Immature natural killer cell (primary cell): ENCODE data around the gene NUMBL. TPM values are rescaled to one million over a fixed set of nuclear protein-coding genes. Genes with fewer than 3 reads are reported as not detected.
A peak's percentile ranks its signal among the peaks of the same experiment; 100 is the strongest.
"Not testable (repeated sequence)": the region's sequence is repeated elsewhere in the genome, so short reads cannot be mapped to it uniquely, and the experiment has no call there.

Experiments
- DNase-seq, 3 donors: peaks; one replicate each; pipeline ENCODE4 v3.0.0; 2022; ENCODE audit warnings: mixed read lengths in 1 of 3
- H3K27ac Mint-ChIP-seq, 6 donors: one replicate each; pipeline ENCODE4 v1.8.0; 2020; ENCODE audit warnings: mixed read lengths in 6 of 6, mild to moderate bottlenecking in 5 of 6, inconsistent platforms in 4 of 6, moderate library complexity in 3 of 6
- H3K27me3 Mint-ChIP-seq, 3 donors: one replicate each; pipeline ENCODE4 v1.8.0; 2020 to 2021; ENCODE audit warnings: low read depth in 3 of 3, mild to moderate bottlenecking in 3 of 3, mixed read lengths in 3 of 3, moderate library complexity in 3 of 3, inconsistent platforms in 1 of 3
- H3K36me3 Mint-ChIP-seq, 3 donors: one replicate each; pipeline ENCODE4 v1.8.0; 2020; ENCODE audit warnings: mixed read lengths in 3 of 3, inconsistent platforms in 2 of 3, mild to moderate bottlenecking in 2 of 3
- H3K4me1 Mint-ChIP-seq, 2 donors: one replicate each; pipeline ENCODE4 v1.8.0; 2020; ENCODE audit warnings: inconsistent platforms in 2 of 2, mild to moderate bottlenecking in 2 of 2, mixed read lengths in 2 of 2, moderate library complexity in 1 of 2
- H3K4me3 Mint-ChIP-seq, 5 donors: one replicate each; pipeline ENCODE4 v1.8.0; 2020; ENCODE audit warnings: mild to moderate bottlenecking in 5 of 5, mixed read lengths in 5 of 5, inconsistent platforms in 3 of 5, moderate library complexity in 3 of 5
- H3K9me3 Mint-ChIP-seq, 6 donors: one replicate each; pipeline ENCODE4 v1.8.0; 2020; ENCODE audit warnings: mild to moderate bottlenecking in 6 of 6, mixed read lengths in 6 of 6, inconsistent platforms in 4 of 6, moderate library complexity in 3 of 6
- polyA plus RNA-seq, 3 donors: library from polyadenylated mRNA; unstranded; fragments of 300-500 nt; fragmentation: Illumina TruSeq; gene quantifications; one replicate each; pipeline ENCODE4 v1.2.3, GENCODE V29; 2021

NUMBL gene
- 1 to 10 TPM in 2 of 3 donors, not detected in 1; 1.3 to 1.7 TPM for polyA plus RNA-seq

DNA sequence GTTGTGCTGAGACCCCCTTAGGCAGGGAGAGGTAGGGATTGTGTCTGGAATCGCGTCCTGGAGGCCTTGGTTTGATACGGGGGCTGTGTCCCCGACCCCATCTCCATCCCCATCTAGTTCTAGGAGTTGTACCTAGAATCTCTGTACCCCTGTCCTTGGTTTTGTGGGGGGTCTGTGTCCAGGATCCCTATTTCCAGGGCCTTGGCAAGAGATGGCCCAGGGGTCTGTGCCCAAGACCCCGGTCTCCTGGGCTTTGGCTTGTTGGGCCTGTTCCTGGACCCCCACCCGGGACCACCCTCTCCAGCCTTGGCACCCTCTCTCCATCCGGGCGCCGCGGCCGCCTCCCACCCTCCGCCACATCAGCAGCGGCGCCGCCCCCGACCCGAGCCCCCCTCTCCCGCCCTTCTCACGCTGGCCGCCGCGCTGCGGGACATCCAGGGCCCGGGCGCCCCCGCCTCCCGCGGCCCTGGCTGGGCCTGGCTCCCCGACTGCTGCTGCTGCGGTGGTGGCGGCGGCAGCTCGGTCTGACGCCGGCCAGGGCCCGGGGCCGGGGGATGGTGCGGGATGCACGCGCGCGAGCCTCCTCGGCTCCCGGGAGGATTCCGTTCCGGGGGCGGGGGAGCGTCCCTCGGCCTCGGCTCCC is at the start of gene NUMBL:
Gene NUMBL (minus strand): TSS at position 602 of the 643 bp plus-strand sequence. CDS start 168 bp downstream, at position 434.
- H3K4me3 Mint-ChIP-seq = peak within 1 kb of the TSS; percentile 82 to 94 (median 87)
- peaks cover 4 to 7% (median 6%) of the 10 kb centered on the region in 3 donors for H3K36me3 Mint-ChIP-seq
- H3K4me1 Mint-ChIP-seq = peaks cover 5 to 11% of the 10 kb centered on the region in 2 donors
- peak within 1 kb of the TSS; percentile 68 to 95 (median 93) for H3K27ac Mint-ChIP-seq
- no peaks in the 10 kb centered on the region for H3K9me3 Mint-ChIP-seq
- no peak for DNase-seq
- peaks cover 1 to 5% (median 5%) of the 10 kb centered on the region in 3 donors for H3K27me3 Mint-ChIP-seq

DNA sequence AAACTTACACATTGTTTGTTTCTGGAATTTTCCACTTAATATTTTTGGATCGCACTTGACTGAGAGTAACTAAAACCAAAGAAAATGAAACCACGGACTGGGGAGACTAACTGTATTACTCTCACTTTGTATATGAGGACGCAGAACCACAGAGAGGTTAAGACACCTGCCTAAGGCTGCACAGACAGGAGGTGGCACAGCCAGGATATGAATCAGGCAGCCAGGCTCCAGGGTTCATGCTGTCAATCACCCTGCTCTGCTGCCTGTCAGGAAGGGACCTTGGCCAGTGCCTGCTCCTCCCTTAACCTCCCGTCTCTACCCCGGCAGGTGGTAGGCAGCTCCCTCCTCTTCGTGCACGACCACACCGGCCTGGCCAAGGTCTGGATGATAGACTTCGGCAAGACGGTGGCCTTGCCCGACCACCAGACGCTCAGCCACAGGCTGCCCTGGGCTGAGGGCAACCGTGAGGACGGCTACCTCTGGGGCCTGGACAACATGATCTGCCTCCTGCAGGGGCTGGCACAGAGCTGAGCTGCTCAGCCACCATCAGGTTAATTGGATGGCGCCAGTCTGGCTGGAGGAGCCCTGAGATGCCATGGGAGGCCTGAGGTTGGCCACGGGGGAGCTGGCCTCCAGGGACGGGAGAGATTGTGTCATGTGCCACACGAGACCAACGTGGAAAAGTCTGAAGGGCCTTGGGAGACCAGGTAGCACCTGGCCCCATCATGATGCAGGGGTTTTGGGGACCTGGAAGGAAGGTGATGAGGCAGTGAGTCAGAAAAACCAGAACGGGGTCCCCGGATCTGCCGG is 48.8 kb upstream of the NUMBL start:
- no peak overlapping the region for H3K4me3 Mint-ChIP-seq
- no peaks in the 10 kb centered on the region for H3K27me3 Mint-ChIP-seq
- DNase-seq = no peak

DNA sequence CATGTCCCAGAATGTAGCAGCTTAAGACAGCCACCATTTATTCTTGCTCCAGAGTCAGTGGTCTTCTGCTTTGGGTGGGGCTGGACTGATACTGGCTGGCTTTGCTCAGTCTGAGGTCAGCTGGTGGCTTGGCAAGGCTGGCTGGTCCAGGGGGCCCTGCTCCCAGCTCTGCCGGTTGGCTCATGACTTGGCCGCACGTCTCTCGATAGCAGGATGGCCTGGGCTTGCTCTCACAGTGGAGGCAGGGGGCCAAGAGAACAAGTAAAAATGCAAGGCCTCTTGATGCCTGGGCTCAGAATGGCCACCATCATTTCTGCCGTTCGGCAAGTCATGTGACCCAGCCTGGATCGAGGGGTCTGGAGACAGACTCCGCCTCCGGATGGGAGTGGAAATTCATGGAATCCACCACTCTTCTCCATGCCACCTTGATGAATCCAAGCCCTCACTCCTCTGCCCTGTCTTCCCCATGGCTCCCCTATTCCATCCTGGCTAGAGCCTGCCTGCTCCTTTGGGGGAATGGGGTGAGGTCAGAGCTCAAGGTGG is 46.7 kb upstream of the NUMBL start:
- Mint-ChIP-seq H3K36me3 (peaks cover 16 to 40% (median 19%) of the 10 kb centered on the region in 3 donors), H3K9me3 (no peaks in the 10 kb centered on the region), H3K27me3 (no peaks in the 10 kb centered on the region), H3K4me1 (no peaks in the 10 kb centered on the region), H3K27ac (peak overlapping the region in 1 of 6 donors; percentile 36), H3K4me3 (no peak overlapping the region)
- no peak for DNase-seq

More for the DNA sequence above, 48.8 kb upstream of the NUMBL start:
- Mint-ChIP-seq H3K27ac (no peak overlapping the region), H3K9me3 (no peaks in the 10 kb centered on the region), H3K36me3 (peaks cover 9 to 23% (median 13%) of the 10 kb centered on the region in 3 donors), H3K4me1 (no peaks in the 10 kb centered on the region)

DNA sequence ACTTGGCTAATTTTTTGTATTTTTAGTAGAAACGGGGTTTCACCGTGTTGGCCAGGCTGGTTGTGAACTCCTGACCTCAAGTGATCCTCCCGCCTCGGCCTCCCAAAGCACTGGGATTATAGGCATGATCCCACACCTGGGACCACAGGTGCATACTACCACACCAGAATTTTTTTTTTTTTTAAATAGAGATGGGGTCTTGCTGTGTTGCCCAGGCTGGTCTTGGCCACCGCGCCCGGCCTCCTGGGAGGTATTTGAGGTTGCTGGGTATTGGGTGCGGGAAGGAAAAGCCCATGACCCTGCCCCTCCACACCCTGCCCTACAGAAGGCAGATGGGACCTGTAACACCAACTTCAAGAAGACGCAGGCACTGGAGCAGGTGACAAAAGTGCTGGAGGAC is 46.2 kb upstream of the NUMBL start:
- no peaks in the 10 kb centered on the region for H3K27me3 Mint-ChIP-seq
- H3K4me1 Mint-ChIP-seq = no peaks in the 10 kb centered on the region
- no peaks in the 10 kb centered on the region for H3K9me3 Mint-ChIP-seq
- H3K27ac Mint-ChIP-seq = no peak overlapping the region
- no peak overlapping the region for H3K4me3 Mint-ChIP-seq
- DNase-seq = no peak
- peaks cover 16 to 40% (median 19%) of the 10 kb centered on the region in 3 donors for H3K36me3 Mint-ChIP-seq

DNA sequence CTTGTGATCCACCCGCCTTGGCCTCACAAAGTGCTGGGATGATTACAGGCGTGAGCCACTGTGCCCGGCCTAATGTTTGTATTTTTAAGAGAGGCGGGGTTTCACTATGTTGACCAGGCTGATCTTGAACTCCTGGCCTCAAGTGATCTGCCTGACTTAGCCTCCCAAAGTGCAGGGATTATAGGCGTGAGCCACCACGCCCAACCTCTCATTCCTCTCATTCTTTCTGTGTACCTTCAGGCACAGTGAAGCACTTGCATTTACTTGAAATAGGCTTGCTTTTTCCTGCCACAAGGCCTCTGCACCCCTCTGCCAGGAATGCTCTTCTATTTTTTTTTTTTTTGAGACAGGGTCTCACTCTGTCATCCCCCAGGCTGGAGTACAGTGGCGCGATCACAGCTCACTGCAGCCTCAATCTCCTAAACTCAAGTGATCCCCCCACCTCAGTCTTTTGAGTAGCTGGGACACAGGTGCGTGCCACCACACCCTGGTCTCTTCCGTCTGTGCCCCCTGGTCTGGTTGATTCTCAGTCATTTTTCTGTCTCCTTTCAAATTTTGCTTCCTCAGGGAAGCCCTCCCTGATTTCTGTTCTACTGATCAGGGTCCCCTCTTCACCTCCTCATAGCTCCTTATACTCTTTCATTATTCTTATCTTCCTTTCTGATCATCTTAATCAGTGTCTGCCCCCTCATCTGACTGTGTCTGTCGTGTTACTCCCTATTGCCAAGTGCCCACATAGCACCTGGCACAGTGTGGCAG is 44.7 kb upstream of the NUMBL start:
- H3K4me1 Mint-ChIP-seq = no peaks in the 10 kb centered on the region
- H3K27ac Mint-ChIP-seq = no peak overlapping the region
- no peak for DNase-seq
- H3K27me3 Mint-ChIP-seq = no peaks in the 10 kb centered on the region
- peaks cover 25 to 50% (median 29%) of the 10 kb centered on the region in 3 donors for H3K36me3 Mint-ChIP-seq
- no peak overlapping the region for H3K4me3 Mint-ChIP-seq
- no peaks in the 10 kb centered on the region for H3K9me3 Mint-ChIP-seq

DNA sequence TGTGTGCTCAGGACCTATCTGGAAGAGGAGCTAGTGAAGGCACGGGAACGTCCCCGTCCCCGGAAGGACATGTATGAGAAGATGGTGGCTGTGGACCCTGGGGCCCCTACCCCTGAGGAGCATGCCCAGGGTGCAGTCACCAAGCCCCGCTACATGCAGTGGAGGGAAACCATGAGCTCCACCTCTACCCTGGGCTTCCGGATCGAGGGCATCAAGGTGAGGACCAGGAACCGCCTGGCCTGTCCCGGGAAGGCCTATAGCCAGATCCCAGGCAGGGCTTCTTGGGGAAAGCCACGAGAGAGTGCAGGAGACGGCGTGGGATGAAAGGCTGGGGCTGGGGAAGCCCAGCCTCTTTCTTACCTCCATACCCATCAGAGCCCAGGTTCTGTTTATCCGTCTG is 42.7 kb upstream of the NUMBL start:
- DNase-seq = no peak
- Mint-ChIP-seq H3K27ac (no peak overlapping the region), H3K9me3 (no peaks in the 10 kb centered on the region), H3K4me1 (no peaks in the 10 kb centered on the region), H3K4me3 (no peak overlapping the region), H3K27me3 (no peaks in the 10 kb centered on the region), H3K36me3 (peaks cover 22 to 52% (median 28%) of the 10 kb centered on the region in 3 donors)

DNA sequence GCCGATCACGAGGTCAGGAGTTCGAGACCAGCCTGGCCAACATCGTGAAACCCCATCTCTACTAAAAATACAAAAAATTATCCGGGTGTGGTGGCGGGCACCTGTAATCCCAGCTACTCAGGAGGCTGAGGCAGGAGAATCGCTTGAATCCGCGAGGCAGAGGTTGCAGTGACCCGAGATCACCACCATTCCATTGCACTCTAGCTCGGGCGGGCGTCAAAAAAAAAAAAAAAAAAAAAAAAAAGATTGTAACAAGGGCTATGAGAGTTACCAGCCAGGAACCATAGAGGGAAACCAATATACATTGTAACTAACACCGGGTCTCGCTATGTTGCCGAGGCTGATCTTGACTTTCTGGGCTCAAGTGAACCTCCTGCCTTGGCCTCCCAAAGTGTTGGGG is 41.9 kb upstream of the NUMBL start:
- H3K4me1 Mint-ChIP-seq, H3K4me3 Mint-ChIP-seq, H3K27me3 Mint-ChIP-seq, H3K9me3 Mint-ChIP-seq, DNase-seq, H3K27ac Mint-ChIP-seq: not testable (repeated sequence)
- H3K36me3 Mint-ChIP-seq = peaks cover 22 to 56% (median 28%) of the 10 kb centered on the region in 3 donors

DNA sequence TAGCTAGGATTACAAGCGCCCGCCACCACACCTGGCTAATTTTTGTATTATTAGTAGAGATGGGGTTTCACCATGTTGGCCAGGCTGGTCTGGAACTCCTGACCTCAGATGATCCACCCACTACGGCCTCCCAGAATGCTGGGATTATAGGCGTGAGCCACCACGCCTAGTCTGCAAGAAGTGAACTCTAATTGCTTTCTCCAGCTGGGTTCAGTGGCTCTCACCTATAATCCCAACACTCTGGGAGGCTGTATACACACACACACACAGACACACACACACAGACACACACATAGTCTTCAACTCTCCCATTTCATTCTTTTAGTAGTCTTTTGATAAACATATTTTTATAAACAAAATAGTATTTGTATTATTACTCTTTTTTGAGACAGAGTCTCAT is 39.6 kb upstream of the NUMBL start:
- H3K36me3 Mint-ChIP-seq = peaks cover 16 to 59% (median 22%) of the 10 kb centered on the region in 3 donors
- not testable (repeated sequence) for DNase-seq, H3K27ac Mint-ChIP-seq, H3K27me3 Mint-ChIP-seq, H3K9me3 Mint-ChIP-seq, H3K4me3 Mint-ChIP-seq, H3K4me1 Mint-ChIP-seq

DNA sequence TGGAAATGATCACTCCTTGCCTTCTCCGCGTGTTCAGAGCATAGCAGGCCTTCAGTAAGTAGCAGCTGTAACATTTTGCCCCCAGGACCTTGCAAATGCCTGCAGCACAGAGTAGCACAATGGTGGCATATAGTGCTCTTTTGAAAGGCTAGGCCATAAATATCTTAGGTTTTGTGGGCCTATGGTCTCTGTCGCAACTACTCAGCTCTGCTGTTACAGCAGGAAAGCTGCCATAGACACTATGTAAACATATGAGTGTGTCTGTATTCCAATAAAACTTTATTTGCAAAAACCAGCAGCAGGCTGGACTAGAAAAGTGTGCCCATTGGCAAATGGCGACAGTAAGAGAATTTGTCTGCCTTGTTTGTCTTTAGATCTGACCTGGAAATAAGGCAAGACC is 35.8 kb upstream of the NUMBL start:
- H3K36me3 Mint-ChIP-seq = peaks cover 9 to 40% (median 21%) of the 10 kb centered on the region in 3 donors

DNA sequence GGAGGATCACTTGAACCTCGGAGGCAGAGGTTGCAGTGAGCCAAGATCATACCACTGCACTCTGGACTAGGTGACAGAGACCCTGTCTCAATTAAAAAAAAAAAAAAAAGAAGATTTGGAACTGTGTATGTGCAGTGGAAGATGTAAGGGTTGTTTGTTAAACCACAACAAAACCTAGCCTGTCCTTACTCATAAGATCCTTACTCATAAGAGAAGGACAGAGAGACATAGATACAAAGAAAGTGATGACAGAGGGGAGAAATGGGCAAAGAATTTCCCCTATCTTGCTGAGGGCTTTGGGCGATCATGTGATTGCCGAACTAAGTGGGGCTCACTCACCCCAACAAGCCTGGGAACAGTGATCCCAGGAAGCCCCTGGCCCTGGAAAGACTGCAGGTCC is 34.4 kb upstream of the NUMBL start:
- H3K27me3 Mint-ChIP-seq = peaks cover 0 to 6% (median 3%) of the 10 kb centered on the region in 3 donors
- H3K9me3 Mint-ChIP-seq = no peaks in the 10 kb centered on the region
- H3K27ac Mint-ChIP-seq = no peak overlapping the region
- no peak overlapping the region for H3K4me3 Mint-ChIP-seq
- peaks cover 25 to 26% of the 10 kb centered on the region in 2 donors for H3K4me1 Mint-ChIP-seq
- no peak for DNase-seq
- peaks cover 0 to 35% (median 12%) of the 10 kb centered on the region in 3 donors for H3K36me3 Mint-ChIP-seq

More for the DNA sequence above, 35.8 kb upstream of the NUMBL start:
- DNase-seq = no peak
- H3K4me1 Mint-ChIP-seq = peaks cover 10 to 13% of the 10 kb centered on the region in 2 donors
- no peak overlapping the region for H3K4me3 Mint-ChIP-seq
- no peaks in the 10 kb centered on the region for H3K9me3 Mint-ChIP-seq
- H3K27ac Mint-ChIP-seq = no peak overlapping the region
- H3K27me3 Mint-ChIP-seq = peaks cover 0 to 6% (median 0%) of the 10 kb centered on the region in 3 donors

DNA sequence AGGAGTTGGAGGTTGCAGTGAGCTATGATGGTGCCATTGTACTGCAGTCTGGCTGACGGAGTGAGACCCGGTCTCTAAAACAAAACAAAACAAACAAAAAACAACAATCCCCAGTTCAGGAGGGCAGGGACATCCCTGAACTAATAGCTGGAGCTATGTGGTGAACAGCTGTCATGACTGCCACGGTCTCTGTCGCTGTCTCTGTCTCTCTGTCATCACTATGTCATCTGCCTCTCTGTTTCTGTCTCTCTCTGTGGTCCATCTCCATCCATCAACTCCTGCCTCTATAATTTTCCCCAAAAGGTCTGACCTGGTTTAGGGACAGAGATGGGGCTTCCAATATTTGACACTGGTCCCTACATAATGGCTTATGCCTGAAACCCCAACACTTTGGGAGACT is 33.9 kb upstream of the NUMBL start:
- no peak overlapping the region for H3K4me3 Mint-ChIP-seq
- no peak for DNase-seq
- H3K27me3 Mint-ChIP-seq = peaks cover 0 to 6% (median 3%) of the 10 kb centered on the region in 3 donors
- peaks cover 0 to 35% (median 12%) of the 10 kb centered on the region in 3 donors for H3K36me3 Mint-ChIP-seq
- peaks cover 30 to 32% of the 10 kb centered on the region in 2 donors for H3K4me1 Mint-ChIP-seq
- H3K9me3 Mint-ChIP-seq = no peaks in the 10 kb centered on the region
- H3K27ac Mint-ChIP-seq = no peak overlapping the region

DNA sequence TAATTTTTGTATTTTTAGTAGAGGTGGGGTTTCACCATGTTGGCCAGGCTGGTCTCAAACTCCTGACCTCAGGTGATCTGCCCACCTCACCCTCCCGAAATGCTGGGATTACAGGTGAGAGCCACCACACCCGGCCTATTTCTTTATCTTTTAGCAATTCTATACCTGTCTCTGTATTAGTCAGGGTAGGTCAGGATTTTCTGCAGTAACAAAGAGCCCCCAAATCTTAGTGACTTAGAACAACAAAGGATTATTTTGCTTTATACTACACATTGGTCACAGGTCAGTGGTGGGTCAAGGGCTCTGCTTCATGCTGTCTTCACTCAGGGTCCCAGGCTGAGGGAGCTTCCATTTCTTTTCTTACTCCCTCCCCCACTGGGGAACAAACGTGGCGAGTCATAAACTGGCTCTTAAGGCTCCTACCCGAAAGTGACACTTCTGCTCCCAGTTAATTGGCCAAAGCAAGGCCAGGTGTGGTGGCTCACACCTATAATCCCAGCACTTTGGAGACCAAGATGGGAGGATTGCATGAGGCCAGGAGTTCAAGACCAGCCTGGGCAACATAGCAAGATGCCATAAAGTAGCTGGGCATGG is 33.3 kb upstream of the NUMBL start:
- H3K27me3 Mint-ChIP-seq = peaks cover 0 to 6% (median 3%) of the 10 kb centered on the region in 3 donors
- H3K4me1 Mint-ChIP-seq = peaks cover 36% of the 10 kb centered on the region in 2 donors
- H3K4me3 Mint-ChIP-seq = no peak overlapping the region
- H3K9me3 Mint-ChIP-seq = no peaks in the 10 kb centered on the region
- DNase-seq = no peak
- peak overlapping the region in 1 of 6 donors; percentile 46 for H3K27ac Mint-ChIP-seq
- H3K36me3 Mint-ChIP-seq = peaks cover 0 to 32% (median 12%) of the 10 kb centered on the region in 3 donors
